H1 (cell line): ENCODE measurements around the gene TRIM29. TPM values are rescaled to one million over a fixed set of nuclear protein-coding genes. Genes with fewer than 3 reads are reported as not detected.

Experiments used
- CTCF ChIA-PET: fragments of 300-600 bp; sonication (Branson Sonifier 250); formaldehyde crosslinking; loops from one replicate; lab custom pipeline; 2021; ENCODE audit not compliant: partially characterized antibody; lab: Charles Lee
- POLR2A ChIA-PET: fragments of 300-600 bp; sonication (Branson Sonifier 250); formaldehyde crosslinking; loops from one replicate; lab custom pipeline; 2021; ENCODE audit warnings: inconsistent platforms; ENCODE audit not compliant: partially characterized antibody; lab: Charles Lee
- DNase-seq, 2 experiments: peaks; one replicate each; pipeline versions ENCODE4 v3.0.0 to v3.0.0-alpha.2; 2010 to 2022; ENCODE audit warnings: low spot score in 2 of 2, low read depth in 1 of 2, mixed read lengths in 1 of 2
- FAIRE-seq: peaks from 2 replicates; lab custom pipeline; 2011; peaks lifted over from hg19 to GRCh38; lab: Jason Lieb, UNC
- H2AFZ ChIP-seq: 2 replicates; pipeline ENCODE4 v1.8.1; 2012; ENCODE audit warnings: low read length, inconsistent platforms
- H2AK5ac ChIP-seq: 2 replicates; pipeline ENCODE4 v1.6.1; 2013; ENCODE audit warnings: low read depth, low read length
- H2BK120ac ChIP-seq: replicated peaks from 2 replicates; pipeline ENCODE3; 2013; ENCODE audit warnings: low read depth, low read length, inconsistent platforms
- H2BK12ac ChIP-seq: 2 replicates; pipeline ENCODE4 v1.6.1; 2013; ENCODE audit warnings: low read depth, low read length
- H2BK15ac ChIP-seq: 2 replicates; pipeline ENCODE4 v1.6.1; 2013; ENCODE audit warnings: low read length
- H2BK20ac ChIP-seq: 2 replicates; pipeline ENCODE4 v1.6.1; 2013; ENCODE audit warnings: low read length
- H2BK5ac ChIP-seq: 2 replicates; pipeline ENCODE4 v1.6.1; 2013; ENCODE audit warnings: low read depth, low read length
- H3K14ac ChIP-seq: 2 replicates; pipeline ENCODE4 v1.6.1; 2013; ENCODE audit warnings: inconsistent platforms; ENCODE audit not compliant: insufficient read length
- H3K18ac ChIP-seq: 2 replicates; pipeline ENCODE4 v1.6.1; 2013; ENCODE audit warnings: low read length; ENCODE audit errors: extremely low read depth
- H3K23ac ChIP-seq: 2 replicates; pipeline ENCODE4 v1.6.1; 2013; ENCODE audit warnings: inconsistent platforms; ENCODE audit not compliant: insufficient read length
- H3K23me2 ChIP-seq: 2 replicates; pipeline ENCODE4 v1.6.1; 2013; ENCODE audit warnings: low read depth, low read length
- H3K27ac ChIP-seq: 2 replicates; pipeline ENCODE4 v1.6.1; 2011; ENCODE audit warnings: low read depth, low read length, inconsistent platforms
- H3K27me3 ChIP-seq, 4 experiments: replicated peaks in 1 of 4; 1 replicate in 1 of 4; 2 replicates in 3 of 4; pipeline versions ENCODE4 v1.6.1 to v1.8.1; 2011 to 2013; ENCODE audit warnings: low read length in 3 of 4, mild to moderate bottlenecking in 3 of 4, inconsistent platforms in 2 of 4, mixed read lengths in 2 of 4, moderate library complexity in 1 of 4; ENCODE audit not compliant: control insufficient read depth in 3 of 4, insufficient read depth in 3 of 4; ENCODE audit errors: extremely low read depth in 1 of 4
- H3K36me3 ChIP-seq, 4 experiments: 2 replicates each; pipeline versions ENCODE4 v1.6.1 to v1.8.1; 2011 to 2013; ENCODE audit warnings: mild to moderate bottlenecking in 4 of 4, low read length in 3 of 4, moderate library complexity in 2 of 4, control low read depth in 1 of 4, inconsistent platforms in 1 of 4; ENCODE audit not compliant: insufficient read depth in 4 of 4, control insufficient read depth in 2 of 4
- H3K4ac ChIP-seq: replicated peaks from 2 replicates; pipeline ENCODE3; 2013; ENCODE audit warnings: low read length, low read depth, mixed read lengths, inconsistent platforms; ENCODE audit not compliant: insufficient read length
- H3K4me1 ChIP-seq, 4 experiments: replicated peaks in 1 of 4; 1 replicate in 1 of 4; 2 replicates in 3 of 4; pipeline versions ENCODE4 v1.6.1 to v1.8.1; 2011 to 2013; ENCODE audit warnings: low read length in 3 of 4, inconsistent platforms in 2 of 4, mixed read lengths in 1 of 4; ENCODE audit not compliant: insufficient read depth in 4 of 4, control insufficient read depth in 3 of 4
- H3K4me2 ChIP-seq, 2 experiments: 2 replicates each; pipeline versions ENCODE4 v1.6.1 to v1.8.1; 2011 to 2013; ENCODE audit warnings: low read depth in 2 of 2, low read length in 2 of 2, control low read depth in 1 of 2, inconsistent platforms in 1 of 2, mild to moderate bottlenecking in 1 of 2; ENCODE audit not compliant: insufficient read depth in 1 of 2
- H3K4me3 ChIP-seq, 4 experiments: fragments of 200-600, 300-600 bp in 1 of 4; sonication (generic), shearing (Covaris generic), sonication (Bioruptor Twin) in 1 of 4; 2 replicates each; pipeline versions ENCODE4 v1.5.1 to v1.8.1; 2011 to 2016; ENCODE audit warnings: low read length in 4 of 4, low read depth in 3 of 4, control low read depth in 2 of 4, inconsistent platforms in 2 of 4, mild to moderate bottlenecking in 2 of 4, mixed read lengths in 1 of 4, moderate library complexity in 1 of 4; ENCODE audit not compliant: insufficient read depth in 2 of 4; ENCODE audit errors: extremely low read depth in 1 of 4
- H3K56ac ChIP-seq: replicated peaks from 2 replicates; pipeline ENCODE3; 2013; ENCODE audit warnings: low read depth, mild to moderate bottlenecking, mixed read lengths, low read length, inconsistent platforms; ENCODE audit not compliant: insufficient read length
- H3K79me1 ChIP-seq: 2 replicates; pipeline ENCODE4 v1.6.1; 2013; ENCODE audit warnings: low read depth, low read length, control low read depth
- H3K79me2 ChIP-seq, 2 experiments: 2 replicates each; pipeline versions ENCODE4 v1.6.1 to v1.8.1; 2012 to 2013; ENCODE audit warnings: low read length in 2 of 2, mild to moderate bottlenecking in 2 of 2, inconsistent platforms in 1 of 2; ENCODE audit not compliant: insufficient read depth in 2 of 2, control insufficient read depth in 1 of 2
- H3K9ac ChIP-seq, 4 experiments: replicated peaks in 1 of 4; 1 replicate in 1 of 4; 2 replicates in 3 of 4; pipeline versions ENCODE4 v1.6.1 to v1.8.1; 2011 to 2013; ENCODE audit warnings: low read depth in 3 of 4, low read length in 3 of 4, control low read depth in 2 of 4, mild to moderate bottlenecking in 2 of 4, moderate library complexity in 2 of 4, inconsistent platforms in 1 of 4; ENCODE audit errors: extremely low read depth in 1 of 4
- H3K9me3 ChIP-seq, 2 experiments: 2 replicates each; pipeline versions ENCODE4 v1.6.1 to v1.8.1; 2012 to 2013; ENCODE audit warnings: mild to moderate bottlenecking in 2 of 2, moderate library complexity in 2 of 2, control low read depth in 1 of 2, inconsistent platforms in 1 of 2, low read depth in 1 of 2, low read length in 1 of 2, mixed read lengths in 1 of 2; ENCODE audit not compliant: insufficient read depth in 2 of 2
- H4K20me1 ChIP-seq, 2 experiments: replicated peaks in 1 of 2; 2 replicates each; pipeline versions ENCODE3 to v1.8.1; 2011 to 2013; ENCODE audit warnings: inconsistent platforms in 2 of 2, low read length in 2 of 2, mild to moderate bottlenecking in 1 of 2; ENCODE audit not compliant: insufficient read depth in 2 of 2, control insufficient read depth in 1 of 2
- H4K5ac ChIP-seq: 2 replicates; pipeline ENCODE4 v1.6.1; 2013; ENCODE audit warnings: low read length, low read depth, mixed read lengths, inconsistent platforms; ENCODE audit not compliant: insufficient read length
- H4K8ac ChIP-seq: 2 replicates; pipeline ENCODE4 v1.8.0; 2013; ENCODE audit warnings: mild to moderate bottlenecking, moderate library complexity, low read length, inconsistent platforms; ENCODE audit not compliant: insufficient read depth; ENCODE audit errors: extremely low read depth
- H4K91ac ChIP-seq: replicated peaks from 2 replicates; pipeline ENCODE3; 2013; ENCODE audit warnings: low read length, mixed read lengths, inconsistent platforms; ENCODE audit not compliant: insufficient read length
- BRCA1 ChIP-seq: IDR thresholded peaks from 2 replicates; pipeline ENCODE4 v1.6.1; 2012; ENCODE audit warnings: low read depth, low read length, improper control_type of control experiment
- KDM4A ChIP-seq: IDR thresholded peaks from one replicate; pipeline ENCODE4 v1.7.1; 2012; ENCODE audit warnings: low read depth, mild to moderate bottlenecking, moderate library complexity, low read length, inconsistent platforms; ENCODE audit not compliant: severe bottlenecking
- MAFK ChIP-seq: IDR thresholded peaks from 2 replicates; pipeline ENCODE4 v1.6.1; 2012; ENCODE audit warnings: low read depth, mild to moderate bottlenecking, improper control_type of control experiment, low read length
- POLR2AphosphoS5 ChIP-seq: IDR thresholded peaks from 2 replicates; pipeline ENCODE4 v1.6.1; 2011; ENCODE audit warnings: low read depth, low read length
- SIN3A ChIP-seq, 2 experiments: IDR thresholded peaks in 1 of 2; conservative IDR thresholded peaks in 1 of 2; 2 replicates each; pipeline ENCODE4 v1.6.1; 2011 to 2012; ENCODE audit warnings: low read length in 2 of 2, improper control_type of control experiment in 1 of 2, low read depth in 1 of 2, mild to moderate bottlenecking in 1 of 2
- SP4 ChIP-seq: IDR thresholded peaks from 2 replicates; pipeline ENCODE4 v1.6.1; 2012; ENCODE audit warnings: low read length, inconsistent platforms
- TAF7 ChIP-seq: optimal IDR thresholded peaks from 2 replicates; pipeline ENCODE3; 2011; ENCODE audit warnings: low read depth, mild to moderate bottlenecking, inconsistent platforms, low read length, moderate library complexity, borderline replicate concordance
- WGBS, 2 experiments: shearing (Covaris generic) in 1 of 2; methylation state at CpG; one replicate each; pipeline versions ENCODE4 v1.1.6 to v1.1.7; 2013 to 2015; ENCODE audit warnings: low lambda C conversion rate in 2 of 2, mixed read lengths in 2 of 2, inconsistent platforms in 1 of 2, low coverage in 1 of 2, missing lambda C conversion rate in 1 of 2; ENCODE audit not compliant: insufficient replicate concordance in 2 of 2, insufficient coverage in 1 of 2, insufficient read length in 1 of 2; ENCODE audit errors: extremely low coverage in 1 of 2, missing lambda C conversion rate in 1 of 2; 5-methylcytosine and 5-hydroxymethylcytosine counted together
- polyA plus RNA-seq, 7 experiments: library from polyadenylated mRNA; depleted of rRNA in 3 of 7; stranded (reverse) in 5 of 7; unstranded in 2 of 7; fragments of >200 nt in 5 of 7; fragments of 200-250 nt in 2 of 7; gene quantifications; 1 replicate in 5 of 7; 2 replicates in 1 of 7; 4 replicates in 1 of 7; pipeline versions ENCODE4 v1.2.1 to v1.2.3, GENCODE V29; 2011 to 2013; ENCODE audit warnings: missing spikeins in 2 of 7, mixed read lengths in 2 of 7
- total RNA-seq: library from RNA; stranded (reverse); fragmentation: NEBNext Ultra II Directional; extraction: Animal tissue kit (Norgen Biotek cat#: 25700); gene quantifications from 2 replicates; pipeline ENCODE4 v1.2.1, GENCODE V29; 2021

The TRIM29 gene
- total and polyA plus RNA-seq, 2 of the 8 experiments (the other 6 are each of a cell fraction or from before 2014, with no cell fraction given): 0.17 to 0.43 TPM

- Histone ChIP-seq H2BK120ac (no peak overlapping the region), H4K8ac (no peak overlapping the region), H3K4me3 (no peak overlapping the region), H4K20me1 (no peaks in the 10 kb centered on the region), H3K18ac (no peak overlapping the region), H3K56ac (no peak overlapping the region), H2BK12ac (no peak overlapping the region), H3K4me1 (no peaks in the 10 kb centered on the region; a peak in 1 of 7 replicates), H2BK15ac (no peak overlapping the region), H3K9ac (no peak overlapping the region), H4K91ac (no peak overlapping the region), H3K23me2 (no peaks in the 10 kb centered on the region), H3K79me2 (no peaks in the 10 kb centered on the region), H2BK20ac (no peak overlapping the region), H2AK5ac (no peak overlapping the region), H2BK5ac (no peak overlapping the region), H4K5ac (no peak overlapping the region), H3K23ac (no peak overlapping the region), H3K4me2 (no peak overlapping the region), H3K4ac (no peak overlapping the region), H3K27me3 (peaks cover 0 to 2% (median 0%) of the 10 kb centered on the region in 4 experiments; a peak in 3 of 7 replicates), H3K9me3 (peaks cover 0 to 7% of the 10 kb centered on the region in 2 experiments; a peak in 1 of 4 replicates), H3K36me3 (no peaks in the 10 kb centered on the region; a peak in 1 of 8 replicates), H3K27ac (no peak overlapping the region), H3K14ac (no peak overlapping the region), H2AFZ (no peak overlapping the region), H3K79me1 (no peaks in the 10 kb centered on the region)
- no peak for DNase-seq
- ChIA-PET POLR2A (no interaction called here), CTCF (interaction anchor here (0.8 to 1.4 kb wide), 4 partner anchors 16 to 788 kb away, joined by 3 to 6 read pairs (median 4); no protein-coding TSS in a partner anchor)
- TF ChIP-seq KDM4A (no peak), POLR2AphosphoS5 (no peak), BRCA1 (no peak), TAF7 (no peak), MAFK (no peak), SP4 (no peak), SIN3A (conservative IDR thresholded peaks at IDR 0.05 in 1 of 2, IDR thresholded peaks at IDR 0.05 in 1 of 2; ENCODE audit: low read depth in 1 of 2, low read length in 2 of 2) (no peak)
- no peak for FAIRE-seq
- WGBS, 2 experiments: 82% methylated on average over 12 of the region's 13 CpGs; no CpG with 5 or more reads in 1 of the 2 experiments
These were observed 14.0 kb downstream of the TRIM29 start for GRCh38 chr11:120123946-120124345.
